ENCODE results near the gene SRSF5. TPM values are rescaled to one million over a fixed set of nuclear protein-coding genes. Genes with fewer than 3 reads are reported as not detected.

The SRSF5 gene
- total RNA-seq, 1 experiment from 2014 or later = 389 TPM

- H3K36me3 Mint-ChIP-seq (ENCODE audit: insufficient read depth in 1 of 3, low read depth in 3 of 3) = no peaks in the 10 kb centered on the region; a peak in 1 of 7 replicates
- no peak for DNase-seq
- Histone ChIP-seq H3K4me2 (ENCODE audit: insufficient read depth, insufficient read length, low read length) (no peak overlapping the region), H2AK5ac (ENCODE audit: insufficient read length, low read length) (no peak overlapping the region), H3K18ac (ENCODE audit: insufficient read length, low read depth, low read length) (no peak overlapping the region), H3K79me2 (ENCODE audit: insufficient read depth, low read length) (no peaks in the 10 kb centered on the region), H3K56ac (ENCODE audit: insufficient read length, low read depth, low read length) (no peak overlapping the region), H2BK15ac (ENCODE audit: low read depth, low read length) (no peak overlapping the region), H4K8ac (replicated peaks; ENCODE audit: insufficient read length, low read depth, low read length) (no peak overlapping the region), H4K91ac (ENCODE audit: insufficient read length, low read depth, low read length) (no peak overlapping the region), H3K9ac (ENCODE audit: extremely low read depth, insufficient read length, low read length) (no peak overlapping the region), H3K23ac (ENCODE audit: insufficient read length, low read depth, low read length) (no peak overlapping the region), H3K4me1 (ENCODE audit: insufficient read depth, low read length) (no peaks in the 10 kb centered on the region), H3K79me1 (ENCODE audit: insufficient read depth, low read depth, low read length, poor library complexity, severe bottlenecking) (no peaks in the 10 kb centered on the region), H2AFZ (ENCODE audit: low read length) (no peak overlapping the region), H3K4ac (ENCODE audit: low read depth, low read length) (no peak overlapping the region), H2BK120ac (ENCODE audit: low read depth, low read length, poor library complexity, severe bottlenecking) (no peak overlapping the region), H4K5ac (ENCODE audit: insufficient read length, low read depth, low read length) (no peak overlapping the region), H4K20me1 (ENCODE audit: control insufficient read depth, insufficient read depth, insufficient read length) (no peaks in the 10 kb centered on the region), H2BK12ac (ENCODE audit: insufficient read length, low read depth, low read length) (no peak overlapping the region), H3T11ph (ENCODE audit: low read length) (no peak overlapping the region), H2BK5ac (ENCODE audit: insufficient read length, low read length) (no peak overlapping the region), H3K27ac (ENCODE audit: insufficient read length, low read depth, low read length) (no peak overlapping the region), H2BK20ac (ENCODE audit: low read depth, low read length, poor library complexity, severe bottlenecking) (no peak overlapping the region), H3K27me3 (ENCODE audit: insufficient read depth, low read length) (no peaks in the 10 kb centered on the region), H3K14ac (ENCODE audit: insufficient read depth, low read length) (no peak overlapping the region), H3K9me3 (ENCODE audit: control insufficient read depth, low read depth, low read length) (no peaks in the 10 kb centered on the region), H3K23me2 (ENCODE audit: insufficient read length, low read depth, low read length, poor library complexity, severe bottlenecking) (no peaks in the 10 kb centered on the region)
- TF ChIP-seq, protein P1, sequence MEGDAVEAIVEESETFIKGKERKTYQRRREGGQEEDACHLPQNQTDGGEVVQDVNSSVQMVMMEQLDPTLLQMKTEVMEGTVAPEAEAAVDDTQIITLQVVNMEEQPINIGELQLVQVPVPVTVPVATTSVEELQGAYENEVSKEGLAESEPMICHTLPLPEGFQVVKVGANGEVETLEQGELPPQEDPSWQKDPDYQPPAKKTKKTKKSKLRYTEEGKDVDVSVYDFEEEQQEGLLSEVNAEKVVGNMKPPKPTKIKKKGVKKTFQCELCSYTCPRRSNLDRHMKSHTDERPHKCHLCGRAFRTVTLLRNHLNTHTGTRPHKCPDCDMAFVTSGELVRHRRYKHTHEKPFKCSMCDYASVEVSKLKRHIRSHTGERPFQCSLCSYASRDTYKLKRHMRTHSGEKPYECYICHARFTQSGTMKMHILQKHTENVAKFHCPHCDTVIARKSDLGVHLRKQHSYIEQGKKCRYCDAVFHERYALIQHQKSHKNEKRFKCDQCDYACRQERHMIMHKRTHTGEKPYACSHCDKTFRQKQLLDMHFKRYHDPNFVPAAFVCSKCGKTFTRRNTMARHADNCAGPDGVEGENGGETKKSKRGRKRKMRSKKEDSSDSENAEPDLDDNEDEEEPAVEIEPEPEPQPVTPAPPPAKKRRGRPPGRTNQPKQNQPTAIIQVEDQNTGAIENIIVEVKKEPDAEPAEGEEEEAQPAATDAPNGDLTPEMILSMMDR (conservative IDR thresholded peaks at IDR 0.05) = no peak
- H3K4me1 Mint-ChIP-seq = peaks cover 9 to 10% of the 10 kb centered on the region in 2 experiments
- no peaks in the 10 kb centered on the region; the same call in 1 of the 2 replicates for H3K27me3 Mint-ChIP-seq (ENCODE audit: low read depth)
- no peak overlapping the region for H3K4me3 Mint-ChIP-seq
- WGBS (ENCODE audit: extremely low coverage, insufficient read length, low lambda C conversion rate) = no CpG with 5 or more reads among the region's 12 CpGs
- H3K27ac Mint-ChIP-seq = peak overlapping the region in 1 of 3 experiments; percentile 36; a peak in 1 of 7 replicates
- no peaks in the 10 kb centered on the region; a peak in 1 of 5 replicates for H3K9me3 Mint-ChIP-seq
These were observed 42.2 kb downstream of the SRSF5 start for GRCh38 chr14:69808919-69809808.
